ENCODE results near the gene C1orf105.

DNA sequence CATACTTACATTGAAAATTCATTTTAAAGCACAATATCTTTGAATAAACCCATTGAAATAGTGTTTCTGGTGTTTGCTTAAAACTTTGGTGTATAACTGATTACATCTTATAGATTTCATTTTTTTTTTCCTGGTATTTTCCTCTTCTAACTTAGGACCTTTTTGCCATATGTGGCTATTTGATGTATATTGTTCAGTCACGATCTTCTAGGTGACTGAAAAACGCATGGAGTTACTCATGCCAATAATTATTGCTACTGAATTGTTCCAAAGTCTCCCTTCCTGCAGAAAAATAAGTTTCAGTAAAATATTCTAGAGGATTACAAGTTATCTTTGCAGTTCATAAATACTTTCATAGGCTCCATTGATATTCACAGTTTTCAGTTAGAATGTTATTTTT is 22.9 kb upstream of the C1orf105 start:
- TF ChIP-seq CTCF (IDR thresholded peaks at IDR 0.05 in 4 of 5, conservative IDR thresholded peaks at IDR 0.05 in 1 of 5): no peak
- TF ChIP-seq POLR2A (IDR thresholded peaks at IDR 0.05): no peak

Measured in gastrocnemius medialis (tissue), 4 donors.